Measurements from ENCODE around the gene KDM5B.
"Not testable (repeated sequence)": the region's sequence is repeated elsewhere in the genome, so short reads cannot be mapped to it uniquely, and the experiment has no call there.

KDM5B gene

GRCh38 chr1:202794051-202794740 lies 14.0 kb downstream of the KDM5B start:
- DNase-seq (ENCODE audit: low read depth in 2 of 2, low spot score in 1 of 2), result no peak

DNA sequence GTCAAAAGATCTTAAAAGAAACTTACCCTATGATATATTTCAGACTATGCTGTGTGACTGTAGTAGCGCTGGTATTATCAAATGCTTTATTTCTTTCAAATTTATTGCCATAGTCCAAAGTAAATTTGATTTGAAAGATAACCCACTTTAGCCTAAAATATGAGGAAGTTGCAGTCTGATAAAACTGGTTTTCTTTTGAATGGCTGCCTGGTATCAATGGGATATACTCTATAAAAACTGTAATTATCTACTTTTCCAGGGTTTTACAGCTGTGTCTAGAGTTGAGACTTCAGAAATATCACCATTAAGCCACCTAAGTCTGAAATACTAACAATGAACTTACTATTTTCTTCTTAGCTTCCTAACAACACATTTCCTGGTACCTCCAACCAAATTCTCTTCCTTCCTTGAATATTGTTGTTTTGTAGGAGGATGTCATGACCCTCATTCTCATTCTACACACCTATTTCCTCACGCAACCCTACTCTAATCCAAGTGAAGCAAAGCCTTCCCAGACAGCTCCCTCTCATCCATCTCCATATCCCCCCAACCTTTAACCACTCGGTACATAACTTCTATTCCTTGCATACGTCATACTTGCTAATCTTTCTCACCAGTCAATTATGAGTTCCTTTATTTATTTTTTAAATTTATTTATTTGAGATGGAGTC lies 17.0 kb downstream of the KDM5B start:
- no peak for DNase-seq (ENCODE audit: low read depth in 2 of 2, low spot score in 1 of 2)

DNA sequence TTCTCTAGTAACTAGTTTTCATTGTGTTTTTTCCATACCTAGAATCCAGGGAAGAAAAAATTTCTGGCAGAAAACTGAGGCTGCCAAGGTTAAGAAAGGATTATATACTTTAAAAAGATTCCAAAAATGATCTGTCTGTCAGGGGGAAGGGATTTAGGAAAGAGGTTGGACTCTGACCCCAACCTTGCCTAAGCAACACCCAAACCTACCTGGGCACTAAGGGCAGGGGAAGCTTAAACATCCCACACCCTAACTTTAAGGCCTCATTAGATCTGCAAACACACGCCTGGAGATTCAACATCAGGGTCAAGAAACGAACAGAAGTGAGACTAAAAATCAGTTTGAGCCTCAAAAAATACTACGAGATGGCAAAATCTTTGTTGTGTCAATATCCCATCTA lies 19.4 kb downstream of the KDM5B start:
- DNase-seq (ENCODE audit: low read depth in 2 of 2, low spot score in 1 of 2), result no peak

DNA sequence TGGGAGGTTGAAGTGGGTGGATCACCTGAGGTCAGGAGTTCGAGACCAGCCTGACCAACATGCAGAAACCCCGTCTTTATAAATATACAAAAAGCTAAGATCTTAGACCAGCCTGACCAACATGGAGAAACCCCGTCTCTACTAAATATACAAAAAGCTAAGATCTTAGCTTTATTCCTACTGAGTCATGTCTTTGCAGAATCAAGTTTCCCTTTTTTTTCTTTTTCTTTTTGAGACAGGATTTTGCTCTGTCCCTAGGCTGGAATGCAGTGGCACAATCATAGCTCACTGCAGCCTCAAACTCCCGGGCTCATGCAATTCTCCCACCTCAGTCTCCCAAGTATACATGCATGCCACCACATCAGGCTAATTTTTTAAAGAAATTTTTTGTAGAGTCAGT lies 21.4 kb downstream of the KDM5B start:
- DNase-seq (ENCODE audit: low read depth in 2 of 2, low spot score in 1 of 2), result no peak

DNA sequence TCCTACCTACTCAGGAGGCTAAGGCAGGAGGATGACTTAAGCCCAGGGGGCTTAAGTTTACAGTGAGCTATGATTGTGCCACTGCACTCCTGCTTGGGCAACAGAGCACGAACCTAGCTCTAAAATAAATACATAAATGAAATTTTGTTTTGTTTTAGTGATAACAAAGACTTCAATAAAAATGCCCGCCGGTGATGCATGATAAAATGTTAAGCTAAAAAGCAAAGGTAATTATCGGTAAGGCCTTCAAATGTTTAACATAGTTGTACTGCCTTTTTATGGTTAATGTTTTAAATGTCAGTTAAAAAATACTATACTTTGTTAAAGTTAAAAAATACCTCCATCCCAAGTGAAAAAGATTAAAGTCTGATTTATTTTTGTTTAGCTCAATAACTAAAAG lies 27.0 kb downstream of the KDM5B start:
- no peak for DNase-seq (ENCODE audit: low read depth in 2 of 2, low spot score in 1 of 2)

DNA sequence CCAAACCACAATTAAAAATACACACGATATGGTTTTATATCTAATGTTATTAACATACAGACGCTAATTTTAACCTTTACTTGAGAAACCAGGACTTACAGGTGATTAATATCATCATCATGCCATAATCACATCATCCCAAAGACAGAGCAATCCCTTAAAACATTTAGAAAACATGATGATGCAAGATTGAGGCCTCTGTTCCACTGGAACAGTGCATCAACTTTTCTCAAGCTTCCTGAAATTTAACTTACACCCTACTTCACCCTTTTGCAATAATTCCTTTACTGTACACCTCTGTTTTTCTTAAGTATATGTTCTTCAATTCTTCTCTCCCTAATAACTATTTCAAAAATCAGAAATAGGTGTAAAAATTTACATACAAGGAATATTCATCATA lies 38.1 kb downstream of the KDM5B start:
- no peak for DNase-seq (ENCODE audit: low read depth in 2 of 2, low spot score in 1 of 2)

DNA sequence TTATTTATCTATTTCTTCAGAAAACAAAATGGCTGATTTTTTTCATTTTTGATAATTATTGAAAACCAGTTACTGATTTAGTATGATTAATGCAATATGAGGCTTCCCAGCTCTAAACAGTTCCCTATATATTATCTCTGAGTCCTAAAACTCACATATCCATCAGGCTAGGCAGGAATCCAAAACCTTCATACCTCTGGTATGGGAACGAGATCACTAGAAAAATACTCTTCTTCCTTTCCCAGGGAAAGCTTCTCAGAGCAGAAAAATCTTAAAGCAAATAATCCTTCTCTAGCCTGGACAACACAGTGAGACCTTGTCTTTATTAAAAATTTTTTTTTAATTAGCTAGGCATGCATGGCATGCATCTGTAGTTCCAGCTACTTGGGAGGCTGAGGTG lies 42.5 kb downstream of the KDM5B start:
- no peak for DNase-seq (ENCODE audit: low read depth in 2 of 2, low spot score in 1 of 2)

- DNase-seq (ENCODE audit: low read depth in 2 of 2, low spot score in 1 of 2), result no peak
These were observed 46.2 kb downstream of the KDM5B start for GRCh38 chr1:202762019-202762418.

GRCh38 chr1:202760589-202760988 lies 47.6 kb downstream of the KDM5B start:
- DNase-seq (ENCODE audit: low read depth in 2 of 2, low spot score in 1 of 2), result no peak

- no peak for DNase-seq (ENCODE audit: low read depth in 2 of 2, low spot score in 1 of 2)
These were observed 51.8 kb downstream of the KDM5B start for GRCh38 chr1:202756391-202756790.

DNA sequence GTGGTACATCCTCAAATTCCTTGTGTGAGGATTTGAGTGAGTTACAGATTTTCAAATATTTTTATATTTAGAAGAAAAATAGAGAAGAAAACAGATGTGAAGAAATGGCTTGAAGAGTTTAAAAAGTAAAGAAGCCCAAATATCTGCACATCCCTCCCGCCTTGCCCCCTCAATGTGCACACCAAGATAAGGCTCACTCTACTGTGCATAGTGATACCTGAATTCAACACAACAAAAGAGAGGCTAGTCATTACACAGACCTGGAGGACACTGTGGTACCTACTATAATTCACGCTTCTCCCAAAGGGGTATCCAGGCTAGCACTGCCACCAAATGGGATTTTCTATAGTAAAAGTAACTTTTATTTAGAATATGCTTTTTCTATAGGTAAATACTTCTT lies 53.9 kb downstream of the KDM5B start:
- no peak for DNase-seq (ENCODE audit: low read depth in 2 of 2, low spot score in 1 of 2)

DNA sequence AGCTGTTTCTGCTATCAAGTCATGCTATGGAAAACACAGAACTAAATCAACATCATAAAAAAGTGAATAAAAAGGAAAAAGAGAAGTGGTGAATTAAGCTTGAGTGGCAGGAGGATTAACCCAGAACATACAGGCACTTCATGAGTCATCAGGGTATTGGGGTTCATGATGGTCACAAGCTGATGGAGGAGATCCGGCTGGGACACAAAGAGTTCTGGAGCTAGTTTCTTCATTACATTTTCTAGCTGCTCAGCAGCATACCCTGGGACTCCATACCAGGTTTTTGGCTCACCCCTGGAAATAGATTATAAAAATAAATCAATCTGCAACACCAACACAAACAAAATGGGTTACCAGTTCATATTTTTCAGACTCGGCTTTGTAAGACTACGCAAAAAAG lies 55.4 kb downstream of the KDM5B start:
- DNase-seq (ENCODE audit: low read depth in 2 of 2, low spot score in 1 of 2), result no peak

DNA sequence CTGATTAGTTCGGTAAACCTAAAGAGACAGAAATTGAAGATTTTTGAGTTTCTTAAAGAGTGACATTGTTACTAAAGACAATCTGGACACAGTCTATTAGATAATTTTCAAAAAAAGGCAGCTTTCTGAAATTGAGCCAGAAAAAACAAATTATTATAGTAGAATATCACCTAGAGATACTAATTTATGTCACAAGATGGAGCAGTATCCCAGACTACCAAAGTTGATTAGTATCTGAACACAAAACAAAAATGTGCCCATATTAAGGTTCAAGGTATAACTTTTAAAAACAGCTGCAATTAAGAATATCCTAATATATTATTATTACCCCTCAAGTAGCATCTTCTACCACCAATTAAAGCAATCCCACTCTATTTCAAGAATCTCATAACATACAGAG lies 57.5 kb downstream of the KDM5B start:
- no peak for DNase-seq (ENCODE audit: low read depth in 2 of 2, low spot score in 1 of 2)

- DNase-seq (ENCODE audit: low read depth in 2 of 2, low spot score in 1 of 2), result no peak
These were observed 58.2 kb downstream of the KDM5B start for GRCh38 chr1:202750024-202750423.

GRCh38 chr1:202745323-202745888 lies 62.8 kb downstream of the KDM5B start:
- DNase-seq (ENCODE audit: low read depth in 2 of 2, low spot score in 1 of 2), result no peak

DNA sequence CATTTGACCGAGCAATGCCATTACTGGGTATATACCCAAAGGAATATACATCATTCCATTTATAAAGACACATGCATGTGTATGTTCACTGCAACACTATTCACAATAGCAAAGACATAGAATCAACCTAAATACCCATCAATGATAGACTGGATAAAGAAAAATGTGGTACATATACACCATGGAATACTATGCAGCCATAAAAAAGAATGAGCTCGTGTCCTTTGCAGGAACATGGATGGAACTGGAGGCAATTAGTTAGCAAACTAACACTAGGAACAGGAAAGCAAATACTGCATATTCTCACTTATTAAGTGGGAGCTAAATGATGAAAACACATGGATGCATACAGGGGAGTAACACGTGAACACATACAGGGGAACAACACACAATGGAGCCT lies 63.5 kb downstream of the KDM5B start:
- not testable (repeated sequence) for DNase-seq (ENCODE audit: low read depth in 2 of 2, low spot score in 1 of 2)

DNA sequence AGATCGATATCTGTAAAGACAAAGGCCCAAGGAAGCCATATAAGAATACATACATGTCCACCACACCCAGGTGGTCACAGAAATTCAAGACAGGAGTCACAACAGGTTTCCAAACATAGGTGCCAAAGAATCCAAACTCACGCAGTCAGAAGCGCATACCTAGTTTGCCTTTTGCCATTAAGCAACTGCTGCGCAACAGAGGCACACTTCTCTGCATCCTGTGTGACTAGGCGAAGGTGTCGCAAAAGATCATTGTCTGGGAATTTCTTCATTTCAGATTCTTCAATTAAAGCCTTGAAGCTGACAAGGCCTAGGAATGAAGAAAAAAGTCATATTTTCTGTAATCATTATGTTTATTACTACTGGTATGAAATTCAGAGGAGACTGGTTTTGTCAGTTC lies 65.7 kb downstream of the KDM5B start:
- DNase-seq (ENCODE audit: low read depth in 2 of 2, low spot score in 1 of 2), result no peak

- DNase-seq (ENCODE audit: low read depth in 2 of 2, low spot score in 1 of 2), result no peak
These were observed 75.0 kb downstream of the KDM5B start for GRCh38 chr1:202733251-202733650.

- no peak for DNase-seq (ENCODE audit: low read depth in 2 of 2, low spot score in 1 of 2)
These were observed 79.3 kb downstream of the KDM5B start for GRCh38 chr1:202728951-202729350.

- no peak for DNase-seq (ENCODE audit: low read depth in 2 of 2, low spot score in 1 of 2)
These were observed 82.7 kb downstream of the KDM5B start for GRCh38 chr1:202725526-202725925.

- DNase-seq (ENCODE audit: low read depth in 2 of 2, low spot score in 1 of 2), result no peak
These were observed 84.5 kb downstream of the KDM5B start for GRCh38 chr1:202723708-202724107.

GRCh38 chr1:202723046-202723445 lies 85.2 kb downstream of the KDM5B start:
- not testable (repeated sequence) for DNase-seq (ENCODE audit: low read depth in 2 of 2, low spot score in 1 of 2)

DNA sequence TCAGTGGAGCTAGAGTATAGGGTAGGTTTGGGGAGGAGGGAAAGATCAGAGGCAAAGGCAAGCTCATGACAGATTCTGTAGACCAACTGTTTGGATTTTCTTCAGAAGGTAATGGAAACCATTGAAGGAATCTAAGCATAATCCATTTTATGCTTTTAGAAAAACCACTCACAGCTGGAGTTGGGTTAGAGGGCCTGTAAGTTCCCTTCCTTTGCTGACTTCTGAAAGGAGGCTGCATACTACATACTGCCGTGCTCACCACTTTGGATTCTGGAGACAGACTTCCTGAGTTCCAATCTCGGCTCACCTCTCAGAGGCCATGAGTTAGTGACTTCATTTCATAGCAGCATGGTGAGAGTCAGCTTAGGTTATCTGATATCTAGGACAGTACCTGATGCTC lies 91.6 kb downstream of the KDM5B start:
- no peak for DNase-seq (ENCODE audit: low read depth in 2 of 2, low spot score in 1 of 2)
